Measurements from ENCODE around the gene AP1M1.

DNA sequence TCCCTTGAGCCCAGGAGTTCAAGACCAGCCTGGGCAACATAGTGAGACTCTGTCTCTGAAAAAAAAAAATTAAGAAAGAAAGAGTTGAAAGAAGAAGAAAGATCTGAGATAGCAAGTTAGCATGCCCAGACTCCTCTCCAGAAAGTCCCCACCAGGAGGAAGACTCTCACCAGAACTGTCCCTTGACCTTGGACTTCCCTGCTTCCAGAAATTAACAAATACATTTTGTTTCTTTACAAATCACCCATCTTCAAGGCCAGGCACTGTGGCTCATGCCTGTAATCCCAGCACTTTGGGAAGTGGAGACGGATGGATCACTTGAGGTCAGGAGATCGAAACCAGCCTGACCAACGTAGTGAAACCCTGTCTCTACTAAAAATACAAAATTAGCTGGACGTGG is 82.6 kb downstream of the AP1M1 start:
- TF ChIP-seq, protein P1, sequence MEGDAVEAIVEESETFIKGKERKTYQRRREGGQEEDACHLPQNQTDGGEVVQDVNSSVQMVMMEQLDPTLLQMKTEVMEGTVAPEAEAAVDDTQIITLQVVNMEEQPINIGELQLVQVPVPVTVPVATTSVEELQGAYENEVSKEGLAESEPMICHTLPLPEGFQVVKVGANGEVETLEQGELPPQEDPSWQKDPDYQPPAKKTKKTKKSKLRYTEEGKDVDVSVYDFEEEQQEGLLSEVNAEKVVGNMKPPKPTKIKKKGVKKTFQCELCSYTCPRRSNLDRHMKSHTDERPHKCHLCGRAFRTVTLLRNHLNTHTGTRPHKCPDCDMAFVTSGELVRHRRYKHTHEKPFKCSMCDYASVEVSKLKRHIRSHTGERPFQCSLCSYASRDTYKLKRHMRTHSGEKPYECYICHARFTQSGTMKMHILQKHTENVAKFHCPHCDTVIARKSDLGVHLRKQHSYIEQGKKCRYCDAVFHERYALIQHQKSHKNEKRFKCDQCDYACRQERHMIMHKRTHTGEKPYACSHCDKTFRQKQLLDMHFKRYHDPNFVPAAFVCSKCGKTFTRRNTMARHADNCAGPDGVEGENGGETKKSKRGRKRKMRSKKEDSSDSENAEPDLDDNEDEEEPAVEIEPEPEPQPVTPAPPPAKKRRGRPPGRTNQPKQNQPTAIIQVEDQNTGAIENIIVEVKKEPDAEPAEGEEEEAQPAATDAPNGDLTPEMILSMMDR (IDR thresholded peaks at IDR 0.05) = no peak
- TF ChIP-seq POLR2A (IDR thresholded peaks at IDR 0.05) = no peak

Data from tibial nerve (tissue), 3 donors.